A549 (cell line): ENCODE results near the gene CBLC. TPM values are rescaled to one million over a fixed set of nuclear protein-coding genes. Genes with fewer than 3 reads are reported as not detected.
A peak's percentile ranks its signal among the peaks of the same experiment; 100 is the strongest.

Source experiments
- ATAC-seq, 2 experiments: fragments of 200-7000 bp in 1 of 2; fragments of >200 bp in 1 of 2; cut with Nextera tagmentation in 1 of 2; cut with Tn5 transposase in 1 of 2; 3 replicates each; pipeline versions ENCODE4 v1.8.0 to v1.9.1; 2018 to 2020; ENCODE audit warnings: mild to moderate bottlenecking in 1 of 2, moderate library complexity in 1 of 2
- CTCF ChIA-PET: fragments of 300-600 bp; sonication (Branson Sonifier 250); formaldehyde crosslinking; extraction: SDS; loops from one replicate; lab custom pipeline; 2021; ENCODE audit warnings: antibody characterized with exemption, inconsistent platforms; lab: Yijun Ruan, JAX
- POLR2A ChIA-PET: fragments of 350-600 bp; formaldehyde crosslinking; extraction: SDS; loops from one replicate; lab custom pipeline; 2021; ENCODE audit warnings: antibody characterized with exemption, inconsistent platforms; lab: Yijun Ruan, JAX
- DNase-seq, 2 experiments: peaks; one replicate each; pipeline versions ENCODE4 v3.0.0 to v3.0.0-alpha.2; 2011 to 2016; ENCODE audit warnings: low read depth in 1 of 2, low spot score in 1 of 2
- FAIRE-seq: peaks from 2 replicates; lab custom pipeline; 2011; peaks lifted over from hg19 to GRCh38; lab: Jason Lieb, UNC
- H3K27ac ChIP-seq, 2 experiments: fragments of >200 bp; sonication (Bioruptor Twin); formaldehyde crosslinking; 3 replicates each; pipeline ENCODE4 v1.5.1; 2016 to 2017
- H3K4me1 ChIP-seq: fragments of >200 bp; sonication (Bioruptor Twin); formaldehyde crosslinking; 3 replicates; pipeline ENCODE4 v1.6.1; 2016
- H3K4me2 ChIP-seq: fragments of >200 bp; sonication (Bioruptor Twin); formaldehyde crosslinking; 3 replicates; pipeline ENCODE4 v1.6.1; 2016
- H3K4me3 ChIP-seq: fragments of >200 bp; sonication (Bioruptor Twin); formaldehyde crosslinking; 3 replicates; pipeline ENCODE4 v1.5.1; 2016
- H3K9me3 ChIP-seq: fragments of >200 bp; sonication (Bioruptor Twin); formaldehyde crosslinking; 3 replicates; pipeline ENCODE4 v1.6.1; 2016
- CEBPB ChIP-seq, 2 experiments: fragments of >200 bp in 1 of 2; sonication (Bioruptor Twin) in 1 of 2; formaldehyde crosslinking in 1 of 2; IDR thresholded peaks; 2 replicates each; pipeline ENCODE4 v1.6.1; 2012 to 2016
- CHD2 ChIP-seq: fragments of 150-350 bp; IDR thresholded peaks from 2 replicates; pipeline ENCODE4 v1.6.1; 2014; ENCODE audit warnings: low read length; ENCODE audit not compliant: partially characterized antibody
- EHF ChIP-seq: fragments of 250-450 bp; sonication (Bioruptor Pico); IDR thresholded peaks from 2 replicates; pipeline ENCODE4 v1.5.0; 2020; ENCODE audit warnings: mild to moderate bottlenecking
- FOSB ChIP-seq: fragments of 250-450 bp; sonication (Bioruptor Pico); IDR thresholded peaks from 2 replicates; pipeline ENCODE4 v1.5.0; 2020; ENCODE audit warnings: mild to moderate bottlenecking, moderate library complexity
- FOSL2 ChIP-seq, 2 experiments: fragments of 450-650 bp in 1 of 2; fragments of >200 bp in 1 of 2; sonication (Bioruptor Twin) in 1 of 2; formaldehyde crosslinking; IDR thresholded peaks; 2 replicates each; pipeline versions ENCODE4 v1.5.0 to v1.6.1; 2016 to 2020; ENCODE audit warnings: mild to moderate bottlenecking in 1 of 2, moderate library complexity in 1 of 2
- GATA3 ChIP-seq: IDR thresholded peaks from 2 replicates; pipeline ENCODE4 v1.6.1; 2012; ENCODE audit warnings: borderline replicate concordance
- HOXB13 ChIP-seq: fragments of 250-450 bp; sonication (Bioruptor Pico); IDR thresholded peaks from 2 replicates; pipeline ENCODE4 v1.5.0; 2020; ENCODE audit warnings: low read depth, mild to moderate bottlenecking, moderate library complexity
- JUN ChIP-seq, 2 experiments: fragments of >200 bp; sonication (Bioruptor Twin); formaldehyde crosslinking; IDR thresholded peaks; 2 replicates in 1 of 2; 3 replicates in 1 of 2; pipeline ENCODE4 v1.6.1; 2016 to 2017
- JUNB ChIP-seq: fragments of >200 bp; sonication (Bioruptor Twin); formaldehyde crosslinking; IDR thresholded peaks from 2 replicates; pipeline ENCODE4 v1.6.1; 2016
- KDM1A ChIP-seq: fragments of 200-600 bp; sonication (generic); IDR thresholded peaks from 2 replicates; pipeline ENCODE4 v1.6.1; 2016; ENCODE audit warnings: low read depth, mild to moderate bottlenecking
- MAZ ChIP-seq: fragments of 150-350 bp; IDR thresholded peaks from 2 replicates; pipeline ENCODE4 v1.6.1; 2014; ENCODE audit warnings: antibody characterized with exemption, low read depth, low read length, borderline replicate concordance
- MYC ChIP-seq: IDR thresholded peaks from 2 replicates; pipeline ENCODE4 v1.6.1; 2012; ENCODE audit warnings: mild to moderate bottlenecking, inconsistent platforms, low read length, improper control_type of control experiment, borderline replicate concordance
- POLR2AphosphoS2 ChIP-seq: conservative IDR thresholded peaks from 2 replicates; pipeline ENCODE4 v1.6.1; 2012; ENCODE audit warnings: low read length, improper control_type of control experiment, inconsistent platforms
- RAD21 ChIP-seq, 2 experiments: fragments of >200 bp in 1 of 2; sonication (Bioruptor Twin) in 1 of 2; formaldehyde crosslinking in 1 of 2; IDR thresholded peaks in 1 of 2; conservative IDR thresholded peaks in 1 of 2; 2 replicates in 1 of 2; 3 replicates in 1 of 2; pipeline ENCODE4 v1.6.1; 2012 to 2018; ENCODE audit warnings: inconsistent platforms in 1 of 2
- RFX5 ChIP-seq: fragments of 450-650 bp; IDR thresholded peaks from 2 replicates; pipeline ENCODE4 v1.7.1; 2014; ENCODE audit warnings: antibody characterized with exemption, mild to moderate bottlenecking, moderate library complexity
- SMC3 ChIP-seq: fragments of >200 bp; sonication (Bioruptor Twin); formaldehyde crosslinking; IDR thresholded peaks from 3 replicates; pipeline ENCODE4 v1.6.1; 2018; ENCODE audit warnings: inconsistent platforms
- TFCP2L1 ChIP-seq: fragments of 250-450 bp; sonication (Bioruptor Pico); IDR thresholded peaks from 2 replicates; pipeline ENCODE4 v1.5.0; 2021; ENCODE audit warnings: mild to moderate bottlenecking
- TP53 ChIP-seq: fragments of 250-450 bp; sonication (Bioruptor Pico); IDR thresholded peaks from 2 replicates; pipeline ENCODE4 v1.5.0; 2021; ENCODE audit warnings: mild to moderate bottlenecking, moderate library complexity
- ZC3H11A ChIP-seq: fragments of 450-650 bp; IDR thresholded peaks from 2 replicates; pipeline ENCODE4 v1.6.1; 2014; ENCODE audit warnings: antibody characterized with exemption, mild to moderate bottlenecking
- WGBS: methylation state at CpG from one replicate; pipeline ENCODE4 v1.1.6; 2017; ENCODE audit errors: missing lambda C conversion rate; 5-methylcytosine and 5-hydroxymethylcytosine counted together
- polyA plus RNA-seq, 4 experiments: library from polyadenylated mRNA; depleted of rRNA in 3 of 4; stranded (reverse); fragments of >200 nt; fragmentation: RNase III in 1 of 4; extraction: RNeasy Plus Mini Kit Qiagen cat#74134 plus additional on column Dnase treatment in 1 of 4; gene quantifications; 2 replicates in 3 of 4; 3 replicates in 1 of 4; pipeline ENCODE4 v1.2.3, GENCODE V29; 2011 to 2017
- TF ChIP-seq, protein P1 (sequence below): IDR thresholded peaks from 2 replicates; pipeline ENCODE4 v1.6.1; 2012
- TF ChIP-seq, protein P2 (sequence below): fragments of 150-350 bp; IDR thresholded peaks from 2 replicates; pipeline ENCODE4 v1.6.1; 2014; ENCODE audit warnings: low read depth, mild to moderate bottlenecking, low read length
- TF ChIP-seq, protein P3 (sequence below): fragments of >200 bp; sonication (Bioruptor Twin); formaldehyde crosslinking; IDR thresholded peaks from 3 replicates; pipeline ENCODE4 v1.6.1; 2016
- TF ChIP-seq, protein P4 (sequence below): fragments of 250-450 bp; sonication (Bioruptor Pico); IDR thresholded peaks from 2 replicates; pipeline ENCODE4 v1.5.0; 2020; ENCODE audit warnings: low read depth, mild to moderate bottlenecking, moderate library complexity
- TF ChIP-seq, protein P5 (sequence below): IDR thresholded peaks from 2 replicates; pipeline ENCODE4 v1.6.1; 2012

The CBLC gene
- polyA plus RNA-seq, 2 of the 4 experiments (the other 2 are of a cell fraction), result not detected

DNA sequence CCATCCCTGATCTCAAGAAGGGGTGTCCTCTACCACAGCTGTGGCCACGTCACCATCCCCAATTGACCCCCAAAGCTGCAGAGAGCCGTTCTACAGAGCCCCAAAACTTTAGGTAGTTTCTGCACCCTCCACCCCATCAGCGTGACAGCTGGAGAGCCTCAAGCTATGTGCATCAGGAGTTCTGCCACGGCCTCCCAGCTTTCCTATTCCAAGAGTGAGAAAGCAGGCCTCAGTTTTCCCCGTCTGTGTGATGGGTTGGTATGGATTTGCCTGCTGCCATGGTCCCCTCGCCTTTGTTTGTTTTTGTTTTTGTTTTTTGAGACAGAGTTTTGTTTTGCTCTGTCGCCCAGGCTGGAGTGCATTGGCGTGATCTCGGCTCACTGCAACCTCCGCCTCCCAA lies 27.7 kb upstream of the CBLC start:
- ATAC-seq, result no peak
- H3K4me2 ChIP-seq, result peak overlapping the region; percentile 92
- peak in 1 of 2 experiments; percentile 45 for DNase-seq
- peak overlapping the region; percentile 92 to 99 for H3K27ac ChIP-seq
- WGBS, result 63% methylated on average over 10 of the region's 10 CpGs
- H3K9me3 ChIP-seq, result no peaks in the 10 kb centered on the region
- no peak for TF ChIP-seq RAD21 (conservative IDR thresholded peaks at IDR 0.05 in 1 of 2, IDR thresholded peaks at IDR 0.05 in 1 of 2)
- TF ChIP-seq, protein P1, sequence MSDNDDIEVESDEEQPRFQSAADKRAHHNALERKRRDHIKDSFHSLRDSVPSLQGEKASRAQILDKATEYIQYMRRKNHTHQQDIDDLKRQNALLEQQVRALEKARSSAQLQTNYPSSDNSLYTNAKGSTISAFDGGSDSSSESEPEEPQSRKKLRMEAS, result peak; percentile 20; the same call in 1 of the 2 replicates
- TF ChIP-seq FOSB, result no peak
- no peak for TF ChIP-seq MAZ
- TF ChIP-seq, protein P2, sequence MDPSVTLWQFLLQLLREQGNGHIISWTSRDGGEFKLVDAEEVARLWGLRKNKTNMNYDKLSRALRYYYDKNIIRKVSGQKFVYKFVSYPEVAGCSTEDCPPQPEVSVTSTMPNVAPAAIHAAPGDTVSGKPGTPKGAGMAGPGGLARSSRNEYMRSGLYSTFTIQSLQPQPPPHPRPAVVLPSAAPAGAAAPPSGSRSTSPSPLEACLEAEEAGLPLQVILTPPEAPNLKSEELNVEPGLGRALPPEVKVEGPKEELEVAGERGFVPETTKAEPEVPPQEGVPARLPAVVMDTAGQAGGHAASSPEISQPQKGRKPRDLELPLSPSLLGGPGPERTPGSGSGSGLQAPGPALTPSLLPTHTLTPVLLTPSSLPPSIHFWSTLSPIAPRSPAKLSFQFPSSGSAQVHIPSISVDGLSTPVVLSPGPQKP, result no peak
- TF ChIP-seq RFX5, result no peak
- no peak for TF ChIP-seq ZC3H11A
- TF ChIP-seq CHD2, result no peak
- peak; percentile 67; the same call in 1 of the 2 replicates for TF ChIP-seq KDM1A
- TF ChIP-seq MYC, result no peak
- TF ChIP-seq TP53 (CRISPR knock-in tag), result 0 out of 2 replicates have a peak, but pooled peaks have one; percentile 16
- 0 out of 2 replicates have a peak, but pooled peaks have one; percentile 3 for TF ChIP-seq JUNB
- ChIA-PET CTCF (interaction anchor here (0.9 to 48.5 kb wide), 7 partner anchors 9 to 154 kb away, joined by 3 to 1899 read pairs (median 9); no protein-coding TSS in a partner anchor), POLR2A (interaction anchor here (1.1 to 1.5 kb wide), 4 partner anchors 9 to 289 kb away, joined by 3 to 6 read pairs (median 4); partner anchors contain the start of gene CLASRP)
- no peak for FAIRE-seq
- H3K4me3 ChIP-seq, result peak overlapping the region; percentile 95
- H3K4me1 ChIP-seq, result peaks cover 73% of the 10 kb centered on the region

DNA sequence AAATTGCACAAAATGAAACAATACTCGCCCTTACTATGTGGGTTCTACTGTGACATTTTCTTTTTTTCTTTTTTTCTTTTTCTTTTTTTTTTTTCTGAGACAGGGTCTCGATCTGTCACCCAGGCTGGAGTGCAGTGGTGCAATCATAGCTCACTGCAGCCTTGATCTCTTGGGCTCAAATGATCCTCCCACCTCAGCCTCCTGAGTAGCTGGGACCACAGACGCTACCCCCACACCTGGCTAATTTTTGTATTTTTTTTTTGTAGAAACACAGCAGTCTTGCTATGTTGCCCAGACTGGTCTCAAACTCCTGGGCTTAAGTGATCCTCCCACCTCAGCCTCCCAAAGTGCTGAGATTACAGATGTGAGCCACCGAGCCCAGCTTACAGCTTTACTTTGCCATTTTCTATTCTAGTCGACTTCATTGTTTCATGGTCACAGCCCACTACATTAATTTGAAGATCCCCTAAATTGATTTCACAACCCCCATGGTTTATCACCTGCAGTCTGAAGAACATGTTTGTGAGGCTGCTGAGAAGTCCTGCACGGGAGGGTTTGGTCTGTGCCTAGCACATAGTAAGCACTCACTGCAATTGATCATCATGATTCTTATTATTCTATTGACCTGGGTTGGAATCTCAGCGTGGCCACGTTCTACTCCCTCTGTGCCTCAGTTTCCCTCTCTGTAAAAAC lies 25.4 kb upstream of the CBLC start:
- ChIA-PET POLR2A (interaction anchor here (0.9 to 2.6 kb wide), 4 partner anchors 11 to 28 kb away, joined by 3 to 33 read pairs (median 10); no protein-coding TSS in a partner anchor), CTCF (interaction anchor here (0.6 to 48.5 kb wide), 5 partner anchors 16 to 98 kb away, joined by 3 to 1899 read pairs (median 6); no protein-coding TSS in a partner anchor)
- 0 out of 2 replicates have a peak, but pooled peaks have one; percentile 15 for TF ChIP-seq EHF (CRISPR knock-in tag)
- TF ChIP-seq KDM1A, result no peak
- peaks cover 76% of the 10 kb centered on the region for H3K4me1 ChIP-seq
- no peak for FAIRE-seq
- no peaks in the 10 kb centered on the region for H3K9me3 ChIP-seq
- 53% methylated on average over 8 of the region's 8 CpGs for WGBS
- DNase-seq, result peak in 1 of 2 experiments; percentile 12
- H3K4me3 ChIP-seq, result peak overlapping the region; percentile 95
- H3K27ac ChIP-seq, result peak overlapping the region; percentile 92 to 99
- no peak for ATAC-seq
- peak overlapping the region; percentile 92 for H3K4me2 ChIP-seq

DNA sequence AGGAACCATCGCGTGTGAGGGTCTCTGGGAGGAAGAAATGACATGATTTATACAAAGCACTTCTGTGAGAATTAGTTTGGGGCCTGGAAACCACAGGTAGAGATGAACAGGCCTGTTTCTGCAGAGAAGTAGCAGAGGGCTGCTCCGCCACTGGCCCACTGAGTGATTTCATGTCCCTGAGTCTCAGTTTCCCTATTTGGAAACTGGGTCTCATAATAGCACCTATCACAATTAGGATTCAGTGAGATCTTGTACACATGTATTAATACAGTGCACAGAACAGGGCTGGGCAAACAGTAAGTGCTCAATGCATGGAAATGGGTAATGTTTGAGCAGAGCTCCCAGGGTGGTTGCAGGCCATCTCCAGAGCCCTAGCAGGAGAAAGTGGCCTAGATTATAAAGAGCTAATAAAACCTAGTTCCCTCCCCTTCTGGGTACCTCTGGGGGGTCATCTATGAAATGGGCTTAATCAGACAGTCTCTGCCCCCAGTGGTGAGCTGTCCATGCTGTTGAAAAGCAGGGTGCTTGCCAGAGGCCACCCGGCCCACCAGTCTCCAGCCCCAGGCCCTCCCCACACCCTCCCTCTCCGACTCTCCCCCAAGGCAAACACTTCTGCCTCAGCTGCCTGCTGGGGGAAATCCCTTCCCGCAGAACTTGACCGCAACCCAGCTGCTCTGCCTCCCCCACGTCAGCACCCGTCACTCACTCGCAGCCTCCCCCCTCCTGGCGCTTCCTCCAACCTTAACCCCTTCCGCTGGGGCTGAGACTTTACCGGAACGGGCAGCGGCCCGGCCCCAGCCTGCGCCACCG lies 24.7 kb upstream of the CBLC start:
- Histone ChIP-seq H3K27ac (peak overlapping the region; percentile 92 to 99), H3K4me2 (peak overlapping the region; percentile 92), H3K4me1 (peaks cover 83% of the 10 kb centered on the region), H3K4me3 (peak overlapping the region; percentile 95), H3K9me3 (no peaks in the 10 kb centered on the region)
- DNase-seq, result peak; percentile 93 to 97
- ATAC-seq, result peak; percentile 52 to 61
- ChIA-PET CTCF (interaction anchor here (1.4 to 48.5 kb wide), 7 partner anchors 16 to 99 kb away, joined by 3 to 1899 read pairs (median 6); no protein-coding TSS in a partner anchor), POLR2A (interaction anchor here (0.6 to 2.6 kb wide), 7 partner anchors 8 to 35 kb away, joined by 4 to 33 read pairs (median 8); no protein-coding TSS in a partner anchor)
- peak; percentile 91 for FAIRE-seq
- 18% methylated on average over 12 of the region's 18 CpGs for whole genome bisulfite sequencing
- TF ChIP-seq, protein P3, sequence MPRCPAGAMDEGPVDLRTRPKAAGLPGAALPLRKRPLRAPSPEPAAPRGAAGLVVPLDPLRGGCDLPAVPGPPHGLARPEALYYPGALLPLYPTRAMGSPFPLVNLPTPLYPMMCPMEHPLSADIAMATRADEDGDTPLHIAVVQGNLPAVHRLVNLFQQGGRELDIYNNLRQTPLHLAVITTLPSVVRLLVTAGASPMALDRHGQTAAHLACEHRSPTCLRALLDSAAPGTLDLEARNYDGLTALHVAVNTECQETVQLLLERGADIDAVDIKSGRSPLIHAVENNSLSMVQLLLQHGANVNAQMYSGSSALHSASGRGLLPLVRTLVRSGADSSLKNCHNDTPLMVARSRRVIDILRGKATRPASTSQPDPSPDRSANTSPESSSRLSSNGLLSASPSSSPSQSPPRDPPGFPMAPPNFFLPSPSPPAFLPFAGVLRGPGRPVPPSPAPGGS, result peak; percentile 100
- peak; percentile 95; a peak in 3 of 5 replicates for TF ChIP-seq JUN (IDR thresholded peaks at IDR 0.05)
- TF ChIP-seq FOSL2 (IDR thresholded peaks at IDR 0.05), result peak; percentile 44; the same call in 1 of the 2 replicates
- peak; percentile 79 for TF ChIP-seq FOSL2 (CRISPR knock-in tag; IDR thresholded peaks at IDR 0.05)
- TF ChIP-seq POLR2AphosphoS2, result peak; percentile 93
- peak in 1 of 2 experiments; percentile 76; a peak in 2 of 4 replicates for TF ChIP-seq CEBPB (IDR thresholded peaks at IDR 0.05)
- peak; percentile 56; the same call in 1 of the 2 replicates for TF ChIP-seq TP53 (CRISPR knock-in tag)
- TF ChIP-seq, protein P4, sequence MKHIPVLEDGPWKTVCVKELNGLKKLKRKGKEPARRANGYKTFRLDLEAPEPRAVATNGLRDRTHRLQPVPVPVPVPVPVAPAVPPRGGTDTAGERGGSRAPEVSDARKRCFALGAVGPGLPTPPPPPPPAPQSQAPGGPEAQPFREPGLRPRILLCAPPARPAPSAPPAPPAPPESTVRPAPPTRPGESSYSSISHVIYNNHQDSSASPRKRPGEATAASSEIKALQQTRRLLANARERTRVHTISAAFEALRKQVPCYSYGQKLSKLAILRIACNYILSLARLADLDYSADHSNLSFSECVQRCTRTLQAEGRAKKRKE, result peak; percentile 99
- TF ChIP-seq, protein P5, sequence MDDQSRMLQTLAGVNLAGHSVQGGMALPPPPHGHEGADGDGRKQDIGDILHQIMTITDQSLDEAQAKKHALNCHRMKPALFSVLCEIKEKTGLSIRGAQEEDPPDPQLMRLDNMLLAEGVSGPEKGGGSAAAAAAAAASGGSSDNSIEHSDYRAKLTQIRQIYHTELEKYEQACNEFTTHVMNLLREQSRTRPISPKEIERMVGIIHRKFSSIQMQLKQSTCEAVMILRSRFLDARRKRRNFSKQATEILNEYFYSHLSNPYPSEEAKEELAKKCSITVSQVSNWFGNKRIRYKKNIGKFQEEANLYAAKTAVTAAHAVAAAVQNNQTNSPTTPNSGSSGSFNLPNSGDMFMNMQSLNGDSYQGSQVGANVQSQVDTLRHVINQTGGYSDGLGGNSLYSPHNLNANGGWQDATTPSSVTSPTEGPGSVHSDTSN, result peak; percentile 97
- peak; percentile 33; the same call in 1 of the 3 replicates for TF ChIP-seq SMC3
- TF ChIP-seq, protein P1, result peak; percentile 90; the same call in 1 of the 2 replicates
- TF ChIP-seq TFCP2L1 (CRISPR knock-in tag), result peak; percentile 90; the same call in 1 of the 2 replicates
- peak; percentile 78; the same call in 1 of the 2 replicates for TF ChIP-seq HOXB13 (CRISPR knock-in tag)
- peak; percentile 75 for TF ChIP-seq MAZ
- TF ChIP-seq GATA3, result peak; percentile 99
